K562 (cell line): ENCODE data around the gene RCE1.

Experiments used
- CTCF ChIP-seq, 3 experiments: IDR thresholded peaks in 2 of 3; conservative IDR thresholded peaks in 1 of 3; 2 replicates each; pipeline ENCODE4 v1.5.1; 2011 to 2012; ENCODE audit warnings: low read length in 3 of 3, mild to moderate bottlenecking in 3 of 3, control low read depth in 2 of 3, improper control_type of control experiment in 1 of 3, inconsistent platforms in 1 of 3, low read depth in 1 of 3, mixed read lengths in 1 of 3, moderate library complexity in 1 of 3; ENCODE audit not compliant: insufficient read depth in 2 of 3
- GABPB1 ChIP-seq: sonication (generic); formaldehyde crosslinking; IDR thresholded peaks from 2 replicates; pipeline ENCODE4 v1.8.0; 2022; ENCODE audit warnings: mild to moderate bottlenecking, missing genetic modification reagents
- JUN ChIP-seq, 2 experiments: sonication (generic) in 1 of 2; formaldehyde crosslinking in 1 of 2; IDR thresholded peaks; 2 replicates each; pipeline versions ENCODE4 v1.6.1 to v1.8.0; 2012 to 2022; ENCODE audit warnings: borderline replicate concordance in 2 of 2, mild to moderate bottlenecking in 2 of 2, improper control_type of control experiment in 1 of 2, low read depth in 1 of 2, low read length in 1 of 2, missing genetic modification reagents in 1 of 2
- MAFF ChIP-seq: IDR thresholded peaks from 2 replicates; pipeline ENCODE4 v1.6.1; 2012; ENCODE audit warnings: low read length, improper control_type of control experiment
- MYC ChIP-seq, 2 experiments: fragments of 250-450 bp in 1 of 2; sonication (Bioruptor Pico) in 1 of 2; IDR thresholded peaks; 2 replicates each; pipeline versions ENCODE4 v1.5.1 to v1.6.1; 2012 to 2021; ENCODE audit warnings: low read depth in 2 of 2, borderline replicate concordance in 1 of 2, improper control_type of control experiment in 1 of 2, low read length in 1 of 2, mild to moderate bottlenecking in 1 of 2, moderate library complexity in 1 of 2
- POLR2A ChIP-seq: fragments of 450-650 bp; conservative IDR thresholded peaks from 2 replicates; pipeline ENCODE4 v1.6.1; 2016
- TRIM25 ChIP-seq: fragments of 450-650 bp; IDR thresholded peaks from 2 replicates; pipeline ENCODE4 v1.7.0; 2016; ENCODE audit warnings: borderline replicate concordance
- ZNF224 ChIP-seq: sonication (generic); formaldehyde crosslinking; IDR thresholded peaks from 2 replicates; pipeline ENCODE4 v1.8.0; 2022; ENCODE audit warnings: mild to moderate bottlenecking, missing genetic modification reagents
- TF ChIP-seq, protein P1 (sequence below): sonication (generic); formaldehyde crosslinking; IDR thresholded peaks from 2 replicates; pipeline ENCODE4 v1.8.1; 2022; ENCODE audit warnings: missing genetic modification reagents
- TF ChIP-seq, protein P2 (sequence below): sonication (generic); formaldehyde crosslinking; IDR thresholded peaks from 2 replicates; pipeline ENCODE4 v1.5.0; 2020; ENCODE audit warnings: missing genetic modification reagents

DNA sequence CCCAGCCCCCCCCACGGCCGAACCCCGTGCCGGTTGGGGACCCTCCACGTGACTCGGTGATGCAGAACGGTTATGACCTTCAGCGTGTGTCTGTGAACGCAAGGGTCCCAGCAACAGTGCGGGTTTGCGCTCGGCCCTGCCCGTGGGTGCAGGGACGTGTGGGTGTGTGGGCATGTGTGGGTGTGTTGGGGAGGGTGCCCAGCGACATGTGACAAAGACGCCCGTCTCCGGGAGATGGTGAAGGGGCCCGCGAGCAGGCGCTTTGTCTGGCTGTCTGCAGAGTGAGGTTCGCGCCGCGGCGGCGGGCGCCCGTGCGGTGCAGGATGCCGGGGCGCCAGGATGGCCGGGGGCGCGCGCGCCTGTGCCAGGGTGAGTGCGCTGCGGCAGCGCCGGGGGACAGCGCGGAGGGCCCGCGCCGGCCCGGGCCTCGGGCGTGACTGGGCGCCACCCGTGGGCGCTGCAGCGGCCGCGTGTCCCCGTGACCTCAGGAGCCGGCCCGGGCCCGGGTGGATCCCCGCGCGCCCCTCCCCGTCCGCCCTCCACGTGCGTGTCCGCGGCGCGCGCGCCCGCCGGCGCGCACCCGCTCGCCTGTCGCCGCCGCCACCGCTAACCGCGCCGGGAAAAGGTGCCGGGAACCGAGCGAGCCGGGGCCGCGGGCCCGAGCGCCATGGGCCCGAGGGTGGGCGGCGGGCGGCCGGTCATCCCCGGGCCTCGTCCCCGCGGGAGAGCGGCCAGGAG is 13.4 kb downstream of the RCE1 start, which contains the start of gene LRFN4:
- TF ChIP-seq, protein P1, sequence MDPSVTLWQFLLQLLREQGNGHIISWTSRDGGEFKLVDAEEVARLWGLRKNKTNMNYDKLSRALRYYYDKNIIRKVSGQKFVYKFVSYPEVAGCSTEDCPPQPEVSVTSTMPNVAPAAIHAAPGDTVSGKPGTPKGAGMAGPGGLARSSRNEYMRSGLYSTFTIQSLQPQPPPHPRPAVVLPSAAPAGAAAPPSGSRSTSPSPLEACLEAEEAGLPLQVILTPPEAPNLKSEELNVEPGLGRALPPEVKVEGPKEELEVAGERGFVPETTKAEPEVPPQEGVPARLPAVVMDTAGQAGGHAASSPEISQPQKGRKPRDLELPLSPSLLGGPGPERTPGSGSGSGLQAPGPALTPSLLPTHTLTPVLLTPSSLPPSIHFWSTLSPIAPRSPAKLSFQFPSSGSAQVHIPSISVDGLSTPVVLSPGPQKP (CRISPR knock-in tag): no peak
- TF ChIP-seq CTCF (IDR thresholded peaks at IDR 0.05 in 2 of 3, conservative IDR thresholded peaks at IDR 0.05 in 1 of 3; ENCODE audit: insufficient read depth in 2 of 3, low read depth in 1 of 3, low read length in 3 of 3) (no peak), MAFF (no peak), TRIM25 (no peak), GABPB1 (CRISPR knock-in tag) (no peak), MYC (IDR thresholded peaks at IDR 0.05; ENCODE audit: low read depth, low read length) (no peak; the same call in 1 of the 2 replicates), MYC (CRISPR knock-in tag; IDR thresholded peaks at IDR 0.05; ENCODE audit: borderline replicate concordance, low read depth) (no peak), POLR2A (no peak), ZNF224 (CRISPR knock-in tag) (no peak), JUN (IDR thresholded peaks at IDR 0.05; ENCODE audit: borderline replicate concordance, low read depth, low read length) (no peak), JUN (CRISPR knock-in tag; IDR thresholded peaks at IDR 0.05; ENCODE audit: borderline replicate concordance) (no peak)
- TF ChIP-seq, protein P2, sequence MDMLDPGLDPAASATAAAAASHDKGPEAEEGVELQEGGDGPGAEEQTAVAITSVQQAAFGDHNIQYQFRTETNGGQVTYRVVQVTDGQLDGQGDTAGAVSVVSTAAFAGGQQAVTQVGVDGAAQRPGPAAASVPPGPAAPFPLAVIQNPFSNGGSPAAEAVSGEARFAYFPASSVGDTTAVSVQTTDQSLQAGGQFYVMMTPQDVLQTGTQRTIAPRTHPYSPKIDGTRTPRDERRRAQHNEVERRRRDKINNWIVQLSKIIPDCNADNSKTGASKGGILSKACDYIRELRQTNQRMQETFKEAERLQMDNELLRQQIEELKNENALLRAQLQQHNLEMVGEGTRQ (CRISPR knock-in tag): peak; percentile 82
